OCI-LY1 (cell line): Measurements from ENCODE around the gene DYNC2H1.

Source experiments
- H2AFZ ChIP-seq: fragments of 200-600 bp; sonication (generic), shearing (Covaris generic); 2 replicates; pipeline ENCODE4 v1.6.0; 2014; ENCODE audit warnings: antibody characterized with exemption, mild to moderate bottlenecking, low read length
- H3F3A ChIP-seq: fragments of 200-600 bp; sonication (generic), shearing (Covaris generic); 2 replicates; pipeline ENCODE4 v1.6.0; 2014; ENCODE audit warnings: mild to moderate bottlenecking, antibody characterized with exemption, low read length, moderate library complexity; ENCODE audit not compliant: insufficient read depth
- H3K27ac ChIP-seq: fragments of 200-600 bp; sonication (generic); 2 replicates; pipeline ENCODE4 v1.5.1; 2014; ENCODE audit warnings: low read length, mixed run types, mild to moderate bottlenecking, low read depth; ENCODE audit not compliant: poor library complexity, severe bottlenecking
- H3K27me3 ChIP-seq: fragments of 200-600 bp; sonication (generic); 2 replicates; pipeline ENCODE4 v1.6.0; 2014; ENCODE audit warnings: antibody characterized with exemption, mild to moderate bottlenecking, low read length, moderate library complexity; ENCODE audit not compliant: insufficient read depth
- H3K36me3 ChIP-seq: fragments of 200-600 bp; sonication (generic); 2 replicates; pipeline ENCODE4 v1.6.1; 2014; ENCODE audit warnings: mild to moderate bottlenecking, antibody characterized with exemption, low read length, moderate library complexity, mixed read lengths; ENCODE audit not compliant: insufficient read depth
- H3K4me1 ChIP-seq: fragments of 200-600 bp; sonication (generic); 2 replicates; pipeline ENCODE4 v1.5.1; 2014; ENCODE audit warnings: mild to moderate bottlenecking, low read length, moderate library complexity; ENCODE audit not compliant: insufficient read depth, severe bottlenecking
- H3K4me2 ChIP-seq: fragments of 200-600 bp; sonication (generic), shearing (Covaris generic); 2 replicates; pipeline ENCODE4 v1.6.1; 2014; ENCODE audit warnings: low read length
- H3K4me3 ChIP-seq: fragments of 200-600 bp; sonication (generic); 2 replicates; pipeline ENCODE4 v1.5.1; 2014; ENCODE audit warnings: low read length, low read depth, mild to moderate bottlenecking, mixed read lengths; ENCODE audit not compliant: poor library complexity, severe bottlenecking
- H3K79me2 ChIP-seq: fragments of 200-600 bp; shearing (Covaris generic); 2 replicates; pipeline ENCODE4 v1.6.1; 2016; ENCODE audit warnings: mixed run types, low read length, mixed read lengths; ENCODE audit not compliant: insufficient read depth
- H3K9ac ChIP-seq: fragments of 200-600 bp; sonication (generic), shearing (Covaris generic); 2 replicates; pipeline ENCODE4 v1.6.1; 2014; ENCODE audit warnings: mild to moderate bottlenecking, low read length, mixed read lengths
- H3K9me2 ChIP-seq: fragments of 200-600 bp; sonication (generic), shearing (Covaris generic); 2 replicates; pipeline ENCODE4 v1.6.1; 2014; ENCODE audit warnings: low read depth, mild to moderate bottlenecking, low read length, mixed read lengths
- H3K9me3 ChIP-seq: fragments of 200-600 bp; shearing (Covaris generic); 2 replicates; pipeline ENCODE4 v1.6.1; 2014; ENCODE audit warnings: low read length, mixed read lengths
- H4K20me1 ChIP-seq: fragments of 200-600 bp; sonication (generic), shearing (Covaris generic); 2 replicates; pipeline ENCODE4 v1.6.0; 2016; ENCODE audit warnings: mild to moderate bottlenecking, low read length; ENCODE audit not compliant: insufficient read depth
- EZH2 ChIP-seq: fragments of 200-600 bp; sonication (generic), shearing (Covaris generic); IDR thresholded peaks from 2 replicates; pipeline ENCODE4 v1.8.0; 2017; ENCODE audit warnings: borderline replicate concordance, mixed run types, mild to moderate bottlenecking, antibody characterized with exemption, low read length, moderate library complexity, mixed read lengths
- TF ChIP-seq, protein P1 (sequence below): fragments of 200-600 bp; sonication (generic), shearing (Covaris generic); IDR thresholded peaks from 2 replicates; pipeline ENCODE4 v1.5.1; 2017; ENCODE audit warnings: mild to moderate bottlenecking, antibody characterized with exemption, low read length, moderate library complexity, mixed read lengths

DYNC2H1 gene

DNA sequence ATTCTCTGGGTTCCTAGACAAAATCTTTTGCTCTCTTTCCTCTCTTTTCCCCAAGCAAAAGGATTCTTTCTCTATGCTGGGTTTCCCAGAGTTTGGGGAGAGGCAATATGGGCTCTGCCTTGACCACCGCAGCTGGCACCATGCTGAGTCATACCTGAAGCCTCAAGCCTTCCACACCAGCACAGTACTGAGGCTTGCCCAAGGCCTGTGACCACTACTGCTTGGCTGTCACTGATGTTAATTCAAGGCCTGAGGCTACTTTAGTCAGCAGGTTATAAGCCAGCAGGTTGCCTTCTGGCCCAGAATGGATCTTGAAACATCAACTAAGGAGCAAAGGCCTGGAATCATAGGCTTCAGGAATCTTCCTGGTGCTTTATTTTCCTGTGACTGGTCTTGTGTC, 185.3 kb downstream of the DYNC2H1 start:
- no peak overlapping the region for H3K4me2 ChIP-seq
- TF ChIP-seq EZH2 = no peak
- TF ChIP-seq, protein P1, sequence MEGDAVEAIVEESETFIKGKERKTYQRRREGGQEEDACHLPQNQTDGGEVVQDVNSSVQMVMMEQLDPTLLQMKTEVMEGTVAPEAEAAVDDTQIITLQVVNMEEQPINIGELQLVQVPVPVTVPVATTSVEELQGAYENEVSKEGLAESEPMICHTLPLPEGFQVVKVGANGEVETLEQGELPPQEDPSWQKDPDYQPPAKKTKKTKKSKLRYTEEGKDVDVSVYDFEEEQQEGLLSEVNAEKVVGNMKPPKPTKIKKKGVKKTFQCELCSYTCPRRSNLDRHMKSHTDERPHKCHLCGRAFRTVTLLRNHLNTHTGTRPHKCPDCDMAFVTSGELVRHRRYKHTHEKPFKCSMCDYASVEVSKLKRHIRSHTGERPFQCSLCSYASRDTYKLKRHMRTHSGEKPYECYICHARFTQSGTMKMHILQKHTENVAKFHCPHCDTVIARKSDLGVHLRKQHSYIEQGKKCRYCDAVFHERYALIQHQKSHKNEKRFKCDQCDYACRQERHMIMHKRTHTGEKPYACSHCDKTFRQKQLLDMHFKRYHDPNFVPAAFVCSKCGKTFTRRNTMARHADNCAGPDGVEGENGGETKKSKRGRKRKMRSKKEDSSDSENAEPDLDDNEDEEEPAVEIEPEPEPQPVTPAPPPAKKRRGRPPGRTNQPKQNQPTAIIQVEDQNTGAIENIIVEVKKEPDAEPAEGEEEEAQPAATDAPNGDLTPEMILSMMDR = no peak
- H2AFZ ChIP-seq = no peak overlapping the region
- H3F3A ChIP-seq = no peaks in the 10 kb centered on the region
- H3K36me3 ChIP-seq = no peaks in the 10 kb centered on the region
- no peak overlapping the region for H3K4me3 ChIP-seq
- no peaks in the 10 kb centered on the region for H3K9me2 ChIP-seq
- no peaks in the 10 kb centered on the region for H3K79me2 ChIP-seq
- H3K9ac ChIP-seq = no peak overlapping the region
- no peaks in the 10 kb centered on the region for H3K4me1 ChIP-seq
- H3K9me3 ChIP-seq = no peaks in the 10 kb centered on the region
- H3K27me3 ChIP-seq = no peaks in the 10 kb centered on the region
- H4K20me1 ChIP-seq = no peaks in the 10 kb centered on the region
- no peak overlapping the region for H3K27ac ChIP-seq

DNA sequence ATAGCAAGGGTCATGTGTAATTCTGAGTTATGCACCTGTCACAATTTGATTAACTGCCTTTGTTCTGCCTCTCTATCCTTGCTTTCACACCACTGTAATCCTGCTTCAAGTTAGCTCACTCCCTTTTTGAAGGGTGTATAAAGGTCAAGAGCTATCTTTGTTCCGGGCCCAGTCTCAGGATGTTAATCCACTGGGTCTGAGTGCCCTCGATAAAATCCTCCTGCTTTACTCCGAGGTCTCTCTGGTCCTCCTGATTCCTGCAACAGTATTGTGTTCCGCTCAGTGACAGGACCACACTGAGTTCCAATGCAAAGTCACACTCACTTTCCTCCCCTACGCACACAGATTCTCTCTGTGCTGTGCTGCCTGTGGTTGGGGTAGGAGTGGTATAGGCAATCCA, 186.5 kb downstream of the DYNC2H1 start:
- Histone ChIP-seq H3K9me2 (no peaks in the 10 kb centered on the region), H3F3A (no peaks in the 10 kb centered on the region), H3K79me2 (no peaks in the 10 kb centered on the region), H3K9me3 (no peaks in the 10 kb centered on the region), H4K20me1 (no peaks in the 10 kb centered on the region), H3K4me3 (no peak overlapping the region), H3K4me1 (no peaks in the 10 kb centered on the region), H2AFZ (no peak overlapping the region), H3K4me2 (no peak overlapping the region), H3K27ac (no peak overlapping the region), H3K27me3 (no peaks in the 10 kb centered on the region), H3K36me3 (no peaks in the 10 kb centered on the region), H3K9ac (no peak overlapping the region)
- no peak for TF ChIP-seq EZH2
- TF ChIP-seq, protein P1 = no peak

DNA sequence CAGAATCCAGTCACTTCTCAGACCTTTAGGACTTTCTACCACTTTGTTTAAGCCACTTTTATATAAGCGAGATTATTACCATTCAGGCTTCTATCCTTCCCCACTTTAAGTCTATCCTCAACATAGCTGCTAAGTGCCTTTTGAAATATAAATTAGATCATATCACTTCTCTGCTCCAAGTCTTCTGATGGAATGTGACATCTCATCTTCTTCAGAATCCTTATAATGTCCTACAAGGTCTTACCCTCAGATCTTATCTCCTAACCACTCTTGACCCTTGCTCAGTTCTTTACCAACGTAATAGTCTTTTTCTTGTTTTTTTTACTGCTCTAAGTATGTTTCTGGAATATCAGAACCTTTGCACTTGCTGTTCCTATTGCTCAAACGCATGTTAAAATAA, 188.7 kb downstream of the DYNC2H1 start:
- TF ChIP-seq, protein P1 = no peak
- TF ChIP-seq EZH2 = no peak
- H3K9me2 ChIP-seq = no peaks in the 10 kb centered on the region
- H3K36me3 ChIP-seq = no peaks in the 10 kb centered on the region
- no peaks in the 10 kb centered on the region for H3F3A ChIP-seq
- no peak overlapping the region for H3K27ac ChIP-seq
- H3K9ac ChIP-seq = no peak overlapping the region
- H3K79me2 ChIP-seq = no peaks in the 10 kb centered on the region
- H3K4me3 ChIP-seq = no peak overlapping the region
- H3K27me3 ChIP-seq = no peaks in the 10 kb centered on the region
- H3K9me3 ChIP-seq = no peaks in the 10 kb centered on the region
- no peaks in the 10 kb centered on the region for H4K20me1 ChIP-seq
- no peak overlapping the region for H3K4me2 ChIP-seq
- no peak overlapping the region for H2AFZ ChIP-seq
- H3K4me1 ChIP-seq = no peaks in the 10 kb centered on the region
